Chondrocyte (in vitro differentiated cells): ENCODE results near the gene TAF13. TPM values are rescaled to one million over a fixed set of nuclear protein-coding genes. Genes with fewer than 3 reads are reported as not detected.

Source experiments
- DNase-seq: peaks from one replicate; pipeline ENCODE4 v3.0.0; 2021; ENCODE audit warnings: mixed read lengths, low spot score
- H3K27ac Mint-ChIP-seq: one replicate; pipeline ENCODE4 v1.8.0; 2021; ENCODE audit warnings: mild to moderate bottlenecking, moderate library complexity, mixed read lengths; ENCODE audit not compliant: unreplicated experiment
- H3K27me3 Mint-ChIP-seq: 2 replicates; pipeline ENCODE4 v1.8.0; 2021; ENCODE audit warnings: low read depth, mixed read lengths
- H3K36me3 Mint-ChIP-seq: 2 replicates; pipeline ENCODE4 v1.8.0; 2021; ENCODE audit warnings: low read depth, mixed read lengths
- H3K4me1 Mint-ChIP-seq: 2 replicates; pipeline ENCODE4 v1.8.0; 2021; ENCODE audit warnings: low read depth, mild to moderate bottlenecking, mixed read lengths
- H3K4me3 Mint-ChIP-seq: one replicate; pipeline ENCODE4 v1.8.0; 2021; ENCODE audit warnings: mild to moderate bottlenecking, moderate library complexity, mixed read lengths; ENCODE audit not compliant: unreplicated experiment
- H3K9me3 Mint-ChIP-seq: 2 replicates; pipeline ENCODE4 v1.8.0; 2021; ENCODE audit warnings: low read depth, mixed read lengths
- CTCF ChIP-seq: fragments of 200-600 bp; sonication (generic); IDR thresholded peaks from 2 replicates; pipeline ENCODE4 v1.5.0; 2021; ENCODE audit warnings: antibody characterized with exemption, mild to moderate bottlenecking, moderate library complexity
- total RNA-seq: library from RNA; stranded (reverse); gene quantifications from 3 replicates; pipeline ENCODE4 v1.2.1, GENCODE V29; 2021

The TAF13 gene
- total RNA-seq, 1 donor from 2014 or later: 82.9 TPM

DNA sequence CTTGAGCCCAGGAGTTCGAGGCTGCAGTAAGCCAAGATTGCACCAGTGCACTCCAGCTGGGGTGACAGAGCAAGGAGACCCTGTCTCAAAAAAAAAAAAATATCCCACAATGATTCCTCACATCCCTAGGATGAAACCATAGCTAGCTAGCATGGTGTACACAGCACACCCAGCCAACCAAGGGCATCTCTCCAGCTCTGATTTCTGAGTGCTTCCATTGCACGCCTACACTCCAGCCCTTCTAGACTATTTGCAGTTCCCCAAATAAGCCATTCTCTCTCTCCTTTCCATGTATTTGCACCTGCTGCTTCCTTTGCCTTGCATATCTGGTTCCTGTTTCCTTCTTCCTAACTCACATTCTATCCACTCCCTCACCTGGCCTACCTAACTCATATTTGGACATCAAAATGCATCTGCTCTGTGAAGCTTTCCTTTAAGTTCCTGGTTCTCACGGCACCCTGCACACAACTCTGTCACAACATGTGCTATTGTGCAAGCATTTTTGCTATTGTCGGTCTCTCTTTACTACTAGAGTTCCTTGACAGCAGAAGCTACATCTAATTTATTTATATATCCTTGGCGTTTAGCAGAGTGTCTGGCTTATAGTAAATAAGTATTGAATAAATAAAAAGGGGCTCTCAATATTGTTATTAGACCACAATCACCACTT is 35.7 kb upstream of the TAF13 start:
- H3K4me1 Mint-ChIP-seq: peaks cover 20% of the 10 kb centered on the region
- H3K27ac Mint-ChIP-seq: no peak overlapping the region
- no peak for TF ChIP-seq CTCF
- peaks cover 29% of the 10 kb centered on the region for H3K27me3 Mint-ChIP-seq
- H3K36me3 Mint-ChIP-seq: no peaks in the 10 kb centered on the region
- no peak overlapping the region for H3K4me3 Mint-ChIP-seq
- no peaks in the 10 kb centered on the region for H3K9me3 Mint-ChIP-seq
- DNase-seq: no peak

GRCh38 chr1:109109906-109110305 is 34.1 kb upstream of the TAF13 start:
- no peak overlapping the region for H3K27ac Mint-ChIP-seq
- H3K36me3 Mint-ChIP-seq: no peaks in the 10 kb centered on the region
- H3K4me1 Mint-ChIP-seq: peaks cover 20% of the 10 kb centered on the region
- no peak for TF ChIP-seq CTCF
- no peaks in the 10 kb centered on the region for H3K9me3 Mint-ChIP-seq
- peaks cover 25% of the 10 kb centered on the region for H3K27me3 Mint-ChIP-seq
- DNase-seq: no peak
- no peak overlapping the region for H3K4me3 Mint-ChIP-seq

- no peak for TF ChIP-seq CTCF
- Mint-ChIP-seq H3K4me1 (peaks cover 9% of the 10 kb centered on the region), H3K27me3 (peaks cover 11% of the 10 kb centered on the region)
Observed at GRCh38 chr1:109107785-109108184, 32.0 kb upstream of the TAF13 start.

GRCh38 chr1:109105881-109106280 is 30.1 kb upstream of the TAF13 start:
- no peak for DNase-seq
- H3K4me3 Mint-ChIP-seq: no peak overlapping the region
- TF ChIP-seq CTCF: no peak
- peaks cover 9% of the 10 kb centered on the region for H3K4me1 Mint-ChIP-seq
- H3K36me3 Mint-ChIP-seq: peaks cover 1% of the 10 kb centered on the region
- no peak overlapping the region for H3K27ac Mint-ChIP-seq
- H3K9me3 Mint-ChIP-seq: no peaks in the 10 kb centered on the region
- peaks cover 5% of the 10 kb centered on the region for H3K27me3 Mint-ChIP-seq

More at GRCh38 chr1:109107785-109108184, 32.0 kb upstream of the TAF13 start:
- Mint-ChIP-seq H3K4me3 (no peak overlapping the region), H3K27ac (no peak overlapping the region), H3K9me3 (no peaks in the 10 kb centered on the region), H3K36me3 (peaks cover 1% of the 10 kb centered on the region)
- DNase-seq: no peak

DNA sequence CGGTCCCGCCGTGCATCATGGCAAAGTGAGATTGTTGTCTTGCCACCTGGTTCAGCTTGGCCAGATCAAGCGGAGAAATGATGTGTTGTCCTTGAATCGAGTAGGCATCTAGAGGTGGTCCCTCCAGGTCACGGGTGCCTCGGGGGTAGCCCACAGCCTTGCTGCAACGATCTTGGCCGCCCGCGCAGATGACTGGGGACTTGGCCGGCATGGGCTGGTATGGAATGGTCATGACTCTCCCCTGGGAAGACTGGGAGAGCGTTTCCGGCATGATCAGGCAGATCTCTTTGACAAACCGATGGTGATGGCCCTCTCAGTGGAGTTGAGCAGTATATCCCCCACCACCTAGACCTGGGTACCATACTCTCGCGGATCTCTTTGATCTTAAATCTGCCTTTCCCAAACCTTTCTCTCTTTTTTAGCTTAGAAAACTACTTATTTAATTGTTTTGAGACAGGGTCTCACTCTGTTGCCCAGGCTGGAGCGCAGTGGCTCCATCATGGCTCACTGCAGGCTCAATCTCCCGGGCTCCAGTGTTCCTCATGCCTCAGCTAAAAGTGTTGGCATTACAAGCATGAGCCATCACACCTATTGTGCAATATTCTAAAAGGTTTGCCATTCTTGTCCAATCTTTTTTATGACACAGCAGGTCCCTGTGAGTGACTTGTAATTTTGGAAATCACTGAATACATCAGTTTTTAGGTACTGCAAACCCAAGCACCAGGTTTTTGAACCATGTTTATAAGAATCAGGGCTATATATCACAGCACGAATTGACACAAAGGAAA is 28.8 kb upstream of the TAF13 start:
- no peak overlapping the region for H3K27ac Mint-ChIP-seq
- peaks cover 9% of the 10 kb centered on the region for H3K4me1 Mint-ChIP-seq
- H3K4me3 Mint-ChIP-seq: no peak overlapping the region
- no peak for TF ChIP-seq CTCF
- no peak for DNase-seq
- no peaks in the 10 kb centered on the region for H3K27me3 Mint-ChIP-seq
- H3K9me3 Mint-ChIP-seq: no peaks in the 10 kb centered on the region
- peaks cover 3% of the 10 kb centered on the region for H3K36me3 Mint-ChIP-seq
